GM19023 (cell line): ENCODE data around the gene EFCAB11.
A peak's percentile ranks its signal among the peaks of the same experiment; 100 is the strongest.

Source experiments
- ATAC-seq: cut with Tn5 transposase; IDR thresholded peaks from one replicate; pipeline ENCODE4 v1.9.1; 2021; ENCODE audit warnings: mild to moderate bottlenecking, moderate library complexity; ENCODE audit not compliant: unreplicated experiment

Gene EFCAB11

DNA sequence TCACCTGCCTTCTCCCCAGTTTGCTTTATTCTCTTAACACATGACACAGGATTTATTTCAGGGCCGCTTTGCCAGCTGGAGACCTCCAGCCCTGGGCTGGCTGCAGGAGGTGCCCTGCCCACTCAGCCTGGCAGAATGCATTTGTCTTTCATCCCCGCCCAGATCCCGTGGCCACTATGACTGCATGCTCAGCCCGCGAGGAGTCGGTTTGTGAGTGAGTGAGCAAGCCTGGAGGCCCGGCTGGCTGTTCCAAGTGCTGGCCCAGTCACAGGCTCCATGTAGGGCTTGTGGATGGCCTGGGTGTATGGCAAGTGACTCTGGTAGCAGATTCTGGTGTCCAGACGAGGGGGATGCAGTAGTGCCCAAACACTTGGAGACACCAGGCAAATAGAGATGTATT, 3.3 kb upstream of the EFCAB11 start:
- ATAC-seq: no peak

DNA sequence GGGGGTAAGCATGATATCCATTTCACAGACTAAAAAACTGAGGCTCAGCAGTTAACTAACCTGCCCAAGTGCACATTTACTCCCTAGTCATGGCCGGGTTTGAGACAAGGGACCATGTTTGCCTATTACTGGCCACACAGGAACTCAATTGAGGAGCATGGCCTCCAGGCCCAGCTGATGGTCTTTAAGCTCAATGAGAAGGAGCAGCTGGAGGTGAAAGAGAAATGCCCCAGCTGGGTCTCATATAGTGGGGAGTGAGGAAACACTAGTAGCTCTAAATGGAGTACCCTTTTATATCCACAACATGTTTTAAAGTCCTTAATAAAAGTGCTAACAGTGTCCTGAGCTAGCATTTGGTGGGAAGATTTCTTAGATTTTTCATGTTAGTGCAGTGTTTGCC, 2.8 kb upstream of the EFCAB11 start:
- ATAC-seq: no peak

DNA sequence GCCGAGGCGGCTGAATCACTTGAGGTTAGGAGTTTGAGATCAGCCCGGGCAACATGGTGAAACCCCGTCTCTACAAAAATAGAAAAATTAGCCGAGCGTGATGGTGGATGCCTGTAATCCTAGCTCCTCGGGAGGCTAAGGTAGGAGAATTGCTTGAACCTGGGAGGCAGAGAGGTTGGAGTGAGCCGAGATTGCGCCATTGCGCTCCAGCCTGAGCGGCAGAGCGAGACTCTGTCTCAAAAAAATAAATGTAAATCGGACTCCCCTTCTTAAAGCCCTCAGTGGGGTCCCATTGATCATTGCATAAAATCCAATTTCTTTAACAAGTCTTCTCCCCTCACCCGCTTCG, 2.1 kb upstream of the EFCAB11 start:
- ATAC-seq: no peak

DNA sequence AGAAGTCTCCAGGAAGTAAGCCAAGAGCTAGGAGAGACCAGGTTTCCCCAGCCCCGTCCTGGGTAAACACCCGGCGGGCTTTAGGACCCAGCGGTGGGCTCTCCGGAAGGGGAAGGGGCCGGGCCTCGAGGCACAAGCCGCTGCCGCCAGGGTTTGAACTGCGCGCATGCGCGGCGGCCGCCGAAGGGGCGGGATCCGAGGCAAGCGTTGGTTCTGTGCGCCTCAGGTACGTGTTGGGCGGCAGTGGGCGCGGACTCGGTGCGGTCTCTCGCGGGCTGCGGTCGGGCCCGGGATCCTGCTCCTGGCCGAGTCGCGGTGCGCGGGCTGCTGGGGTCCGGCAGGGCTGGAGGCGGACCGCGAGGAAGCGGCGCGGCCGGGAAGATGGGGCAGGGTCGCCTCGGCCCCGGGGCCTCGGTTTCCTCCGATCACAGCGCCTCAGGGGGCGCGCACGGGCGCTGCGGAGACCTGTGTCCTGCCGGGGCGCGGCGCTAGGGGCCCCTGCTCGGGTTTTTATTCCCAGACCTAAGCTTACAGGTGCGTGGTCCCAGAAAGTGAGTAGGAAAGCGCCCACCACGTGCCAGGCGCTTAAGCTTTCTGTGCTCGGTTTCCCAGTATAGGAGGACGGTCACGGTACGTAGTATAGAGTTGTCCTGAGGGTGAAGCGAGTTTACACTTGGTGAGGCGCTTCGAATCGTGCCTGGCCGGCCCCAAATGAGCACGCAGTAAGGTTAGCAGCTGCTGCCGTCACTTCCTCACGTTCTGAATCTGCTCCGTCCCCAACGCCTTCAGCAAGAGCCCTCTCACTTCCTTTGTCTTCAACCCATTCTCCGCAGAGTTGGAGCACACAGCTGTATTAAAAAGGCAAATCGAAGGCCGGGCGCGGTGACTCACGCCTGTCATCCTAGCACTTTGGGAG, 1.5 kb upstream of the EFCAB11 start, which contains the start of gene TDP1:
Gene TDP1 (plus strand): TSS at position 183 of the 916 bp plus-strand sequence. CDS start 7,188 bp downstream, outside the sequence.
- peak; percentile 60 for ATAC-seq

DNA sequence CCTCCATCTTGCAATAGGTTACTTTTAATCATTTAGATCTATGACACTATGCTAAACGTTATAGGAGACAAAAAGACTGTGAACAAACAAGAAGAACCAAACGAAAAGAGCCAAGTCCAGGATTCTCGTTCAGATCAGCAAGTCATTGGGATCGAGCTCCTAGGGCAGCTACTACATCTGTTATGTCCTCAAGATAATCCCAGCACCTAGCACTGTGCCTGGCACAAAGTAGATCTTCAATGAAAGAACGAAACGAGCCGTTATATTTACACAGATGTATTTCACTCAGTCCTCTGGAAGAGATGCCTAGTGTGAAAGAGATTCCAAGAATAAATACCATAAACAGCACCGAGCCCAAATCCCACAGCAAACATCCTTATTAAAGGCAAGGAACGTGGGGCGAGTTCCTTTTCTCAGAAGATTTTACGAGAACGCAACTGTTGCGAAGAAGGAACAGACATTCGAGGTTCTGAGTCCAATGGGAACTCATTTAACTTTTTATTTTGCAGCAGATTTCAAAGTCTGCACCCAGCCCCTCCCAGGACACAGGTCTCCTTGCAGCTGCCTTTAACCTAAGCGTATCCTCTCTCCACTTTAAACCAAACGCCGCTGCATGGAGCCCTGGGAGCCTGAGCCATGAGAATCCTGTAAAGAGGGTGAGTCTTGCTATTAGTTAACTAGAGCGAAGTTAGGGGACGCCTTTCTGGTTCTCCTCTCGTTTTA, 653 bp upstream of the EFCAB11 start:
- ATAC-seq: peak; percentile 15

DNA sequence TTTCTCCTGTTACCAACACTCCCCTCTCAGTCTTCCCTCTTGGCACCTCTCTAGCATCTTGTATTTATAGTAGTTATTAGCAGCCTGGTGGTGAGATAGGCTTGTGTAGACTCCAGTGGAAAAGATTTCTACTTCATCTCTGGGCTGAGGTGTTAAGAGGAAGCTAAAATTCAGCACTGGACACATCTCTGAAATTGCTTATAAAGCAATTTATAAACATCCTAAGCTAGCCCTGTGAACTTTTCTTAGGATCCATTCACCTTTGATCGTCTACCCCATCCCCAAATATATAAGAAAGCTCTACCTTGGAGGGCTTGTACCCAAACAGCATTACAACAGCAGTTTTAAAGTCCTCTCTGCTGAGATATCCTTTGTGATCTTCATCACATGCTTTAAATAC, 928 bp downstream of the EFCAB11 start:
- ATAC-seq: no peak

DNA sequence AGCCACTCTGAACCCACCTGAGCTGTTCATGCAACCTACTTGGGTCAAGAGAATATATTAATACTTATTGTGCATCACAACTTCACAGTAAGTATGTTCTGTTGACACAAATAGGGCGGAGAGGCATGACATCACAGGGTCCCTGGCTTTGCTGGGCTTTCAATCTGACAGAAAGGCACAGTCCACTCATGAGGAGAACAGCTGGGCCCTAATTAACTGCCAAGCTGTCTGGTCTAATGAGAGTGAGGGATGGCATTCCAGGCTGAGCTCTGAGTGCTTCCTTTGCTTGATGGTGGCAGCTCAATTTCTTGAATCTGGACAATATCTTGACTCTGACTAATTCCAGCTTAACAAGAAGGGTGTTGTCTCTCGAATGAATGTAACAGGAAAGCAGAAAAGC, 2.0 kb downstream of the EFCAB11 start:
- ATAC-seq: no peak

DNA sequence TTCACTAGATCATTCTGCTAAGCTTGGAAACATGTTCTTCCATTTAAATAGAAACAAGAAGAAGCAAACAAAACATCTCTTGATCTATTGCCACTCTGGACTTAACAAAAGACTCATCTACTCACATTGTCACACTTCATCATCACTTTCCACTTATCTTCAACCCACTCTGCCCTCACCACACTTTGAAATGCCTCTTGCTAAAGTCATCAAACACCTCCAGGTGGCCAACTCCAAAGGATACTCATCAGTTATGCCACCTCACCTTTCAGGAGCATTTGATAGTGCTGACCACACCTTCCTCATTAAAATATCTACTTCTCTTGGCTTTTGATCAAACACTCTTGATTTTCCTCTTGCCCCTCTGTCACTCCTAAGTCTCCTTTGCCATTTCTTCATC, 7.2 kb downstream of the EFCAB11 start:
- no peak for ATAC-seq

DNA sequence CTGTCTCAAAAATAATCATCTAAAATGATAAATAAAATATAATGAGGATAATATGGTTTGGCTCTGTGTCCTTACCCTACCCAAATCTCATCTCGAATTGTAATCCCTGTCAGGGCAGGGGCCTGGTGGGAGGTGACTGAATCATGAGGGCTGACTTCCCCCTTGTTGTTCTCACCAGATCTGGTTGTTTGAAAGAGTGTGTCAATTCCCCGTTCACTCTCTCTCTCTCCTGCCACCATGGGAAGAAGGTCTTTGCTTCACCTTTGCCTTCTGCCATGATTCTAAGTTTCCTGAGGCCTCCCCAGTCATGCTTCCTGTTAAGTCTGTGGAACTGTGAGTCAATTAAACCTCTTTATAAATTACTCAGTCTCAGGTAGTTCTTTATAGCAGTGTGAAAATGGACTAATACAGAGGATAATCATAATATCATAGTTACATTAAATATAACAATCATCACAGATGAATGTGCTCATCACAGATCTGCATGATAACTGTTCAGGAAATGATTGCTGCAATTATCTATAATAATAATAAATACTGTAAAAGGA, 12.6 kb downstream of the EFCAB11 start:
- no peak for ATAC-seq

DNA sequence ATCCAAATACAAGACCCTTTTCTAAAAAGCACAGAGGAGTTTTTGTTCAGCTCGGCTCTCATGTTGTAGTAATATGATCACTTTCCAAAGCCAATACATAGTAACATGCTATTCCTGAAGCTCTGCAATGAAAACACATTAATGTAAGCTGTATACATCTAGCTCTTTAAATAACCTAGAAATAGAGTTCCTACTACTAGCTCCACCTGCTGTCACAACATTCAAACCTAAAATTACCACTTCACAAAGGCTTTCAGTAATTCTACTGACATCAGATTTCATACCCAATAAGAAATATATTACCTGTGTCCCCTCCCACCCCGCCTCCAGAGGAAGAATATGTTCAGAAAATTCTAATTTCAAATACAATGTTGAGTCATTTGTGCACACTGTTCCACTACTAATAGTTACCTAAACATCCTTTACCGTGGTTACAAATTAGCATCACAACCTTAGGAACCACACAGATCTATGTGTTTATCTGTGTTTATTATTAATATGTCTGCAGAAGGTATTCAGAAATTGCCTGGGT, 17.8 kb downstream of the EFCAB11 start:
- ATAC-seq: no peak

DNA sequence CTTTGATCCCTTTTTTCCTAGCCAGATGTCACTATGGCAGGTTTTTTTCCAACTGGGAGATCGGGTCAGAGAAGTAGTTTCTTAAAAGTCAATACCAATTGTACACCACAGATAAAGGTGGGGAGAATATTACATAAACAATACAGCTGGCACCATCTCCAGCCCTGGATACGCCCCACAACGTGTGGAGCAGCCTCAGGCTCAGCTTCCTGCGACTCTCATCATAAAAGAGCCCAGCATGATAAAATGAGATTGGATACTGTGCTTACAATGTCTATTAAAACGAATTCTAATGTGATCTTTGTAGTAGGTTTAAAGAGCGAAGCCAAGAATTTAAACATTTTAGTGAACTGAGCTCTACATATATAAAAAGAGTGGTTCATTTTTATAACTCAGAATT, 21.5 kb downstream of the EFCAB11 start:
- ATAC-seq: no peak

DNA sequence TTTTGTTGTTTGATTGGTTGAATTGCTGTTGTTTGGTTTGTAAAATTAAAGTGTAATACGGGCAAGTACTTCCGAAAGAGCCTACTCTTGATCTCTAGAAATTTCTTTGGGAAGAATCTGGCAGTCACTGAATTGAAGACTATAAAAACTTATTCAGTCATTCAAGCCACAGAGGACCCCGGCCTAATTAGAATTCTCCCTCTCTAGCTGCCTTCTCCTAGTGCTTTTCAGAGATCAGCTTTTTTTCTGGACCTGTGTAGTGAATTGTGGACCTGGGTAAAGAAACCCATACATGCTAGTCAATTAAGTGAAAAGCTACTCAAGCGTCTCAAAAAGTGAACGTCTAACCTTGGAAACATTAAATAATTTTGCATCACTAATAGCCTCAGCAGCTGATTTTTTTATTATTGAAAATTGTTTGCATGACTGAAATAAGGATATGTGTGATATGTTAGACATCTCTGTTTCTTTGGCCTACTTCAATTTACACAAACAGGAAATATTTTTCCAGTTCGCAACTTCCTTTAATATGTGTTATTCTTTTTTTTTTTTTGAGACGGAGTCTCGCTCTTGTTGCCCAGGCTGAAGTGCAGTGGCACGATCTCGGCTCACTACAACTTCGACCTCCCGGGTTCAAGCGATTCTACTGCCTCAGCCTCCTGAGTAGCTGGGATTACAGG, 27.2 kb downstream of the EFCAB11 start:
- ATAC-seq: no peak

DNA sequence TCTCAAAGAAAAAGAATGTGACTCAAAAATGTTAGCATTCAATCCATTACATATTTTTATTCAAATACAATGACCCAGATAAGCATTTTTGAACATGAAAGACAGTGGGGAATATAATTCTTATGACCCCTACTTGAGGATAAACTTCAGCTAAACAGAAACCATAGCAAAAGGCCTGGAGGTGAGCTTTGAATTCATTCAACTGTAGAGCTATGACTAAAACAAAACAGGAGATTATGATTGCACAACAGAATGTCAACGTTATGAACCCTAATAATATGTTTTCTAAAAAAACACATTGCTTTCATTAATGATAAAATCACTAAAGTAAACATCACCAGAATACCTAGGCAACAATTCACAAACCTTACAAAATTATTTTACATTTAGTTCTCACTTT, 27.8 kb downstream of the EFCAB11 start:
- no peak for ATAC-seq

DNA sequence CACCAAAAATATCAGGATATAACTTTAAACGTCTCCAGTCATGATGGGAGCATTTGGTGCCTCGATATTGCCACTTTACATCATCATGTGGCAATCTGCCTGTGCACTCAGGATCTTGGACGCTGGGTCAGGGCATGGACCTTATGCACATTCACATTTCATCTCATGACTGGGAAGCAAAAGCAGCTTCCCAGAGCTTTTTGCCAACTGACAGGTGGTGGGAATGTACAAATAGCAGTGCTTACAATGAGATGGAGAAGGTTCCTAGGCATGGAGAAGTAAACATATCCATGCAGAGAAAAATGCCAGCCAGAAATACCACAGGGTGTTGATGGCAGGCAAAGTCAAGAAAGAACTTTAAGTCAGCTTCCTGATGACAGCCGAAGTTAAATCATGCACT, 30.3 kb downstream of the EFCAB11 start:
- no peak for ATAC-seq

DNA sequence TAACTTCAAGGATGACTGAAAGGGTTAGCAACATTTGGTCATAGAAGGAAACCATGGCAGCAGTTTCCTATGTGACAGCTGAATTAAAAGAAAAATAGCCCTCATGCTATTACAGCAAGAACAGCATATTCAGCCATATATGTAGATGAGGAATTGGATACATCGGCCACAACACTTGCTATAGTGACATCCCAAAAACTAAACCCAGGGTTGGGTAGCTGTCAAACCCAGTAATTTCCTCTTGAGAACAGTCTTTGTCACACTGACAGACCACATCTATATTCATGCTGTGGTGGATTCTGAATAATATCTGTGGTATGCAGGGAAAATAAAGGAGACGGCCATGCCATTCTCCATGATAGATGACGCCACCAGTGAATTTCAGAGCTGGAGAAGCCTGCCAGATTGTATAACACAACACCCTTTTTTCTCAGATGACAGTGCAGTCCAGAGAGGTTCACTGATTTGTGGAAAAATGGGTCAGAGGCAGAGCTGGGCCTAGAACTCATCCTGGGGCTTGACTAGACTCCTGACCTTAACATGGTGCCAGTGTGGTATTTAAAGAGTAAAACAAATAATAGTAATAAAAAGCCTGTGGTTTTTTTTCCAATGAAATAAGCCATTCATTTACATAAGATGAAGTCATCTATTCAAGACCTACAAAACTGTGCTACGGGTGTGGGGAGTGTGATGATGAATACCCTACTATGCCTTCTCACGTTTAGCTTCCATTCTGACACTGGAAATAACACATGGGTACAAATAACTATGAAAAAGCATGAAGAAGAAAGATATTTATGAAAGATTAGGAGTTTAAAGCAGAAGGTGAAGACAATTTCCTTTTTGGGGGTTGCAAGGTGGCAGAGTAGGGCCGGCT, 32.3 kb downstream of the EFCAB11 start:
- ATAC-seq: no peak

DNA sequence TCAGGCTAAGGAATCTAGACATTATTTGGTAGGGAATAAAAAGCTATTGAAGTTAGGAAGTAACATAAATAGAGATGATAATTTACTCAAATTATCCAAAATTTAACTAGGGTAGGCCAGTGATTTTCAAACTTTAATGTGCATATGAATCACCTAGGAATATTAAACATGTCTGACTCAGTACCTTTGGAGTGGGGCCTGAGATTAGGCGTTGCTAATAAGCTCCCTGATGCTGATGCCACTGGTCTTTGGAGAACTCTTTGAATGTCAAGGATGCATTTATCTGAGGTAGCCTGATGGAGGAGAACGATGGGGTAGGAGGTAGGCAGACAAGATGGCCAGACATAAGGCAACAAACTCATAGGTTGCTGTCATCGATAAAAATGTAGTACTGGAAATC, 33.2 kb downstream of the EFCAB11 start:
- no peak for ATAC-seq

DNA sequence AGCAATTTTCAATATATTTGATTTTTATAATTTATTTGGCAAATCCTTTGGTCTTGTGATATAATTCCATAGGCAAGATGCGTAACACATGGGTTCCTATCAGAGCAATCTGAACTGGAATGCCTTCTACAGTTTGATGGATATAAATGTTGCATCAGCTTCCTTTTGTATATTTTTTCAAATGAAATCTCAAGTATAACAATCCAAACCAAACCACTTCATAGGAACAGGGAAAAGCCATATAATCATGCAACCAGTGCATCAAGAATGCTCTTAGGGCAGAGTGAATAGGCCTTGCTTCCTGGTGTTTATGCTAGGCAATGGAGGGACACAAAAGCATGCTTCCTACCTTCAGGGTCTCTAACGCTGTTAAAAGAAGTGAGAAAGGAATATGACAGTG, 34.5 kb downstream of the EFCAB11 start:
- no peak for ATAC-seq

DNA sequence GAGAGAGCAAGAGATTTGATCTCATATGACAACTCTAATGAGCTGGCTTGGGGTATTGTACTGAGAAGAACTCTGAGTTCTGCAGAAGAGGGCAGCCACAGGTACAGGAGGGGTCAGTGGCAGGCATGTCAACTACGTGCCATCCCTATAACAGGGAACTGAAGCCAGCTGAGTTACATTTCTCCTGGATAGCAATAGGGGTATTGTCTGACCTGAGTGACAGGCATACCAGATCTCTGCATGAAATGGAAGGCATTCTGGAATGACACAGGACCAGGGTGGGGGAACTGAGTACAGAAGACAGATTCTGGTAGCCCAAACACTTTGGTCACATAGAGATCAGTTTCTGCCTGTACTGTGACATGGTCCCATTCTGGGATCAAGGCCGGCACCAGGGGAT, 35.8 kb downstream of the EFCAB11 start:
- ATAC-seq: no peak

DNA sequence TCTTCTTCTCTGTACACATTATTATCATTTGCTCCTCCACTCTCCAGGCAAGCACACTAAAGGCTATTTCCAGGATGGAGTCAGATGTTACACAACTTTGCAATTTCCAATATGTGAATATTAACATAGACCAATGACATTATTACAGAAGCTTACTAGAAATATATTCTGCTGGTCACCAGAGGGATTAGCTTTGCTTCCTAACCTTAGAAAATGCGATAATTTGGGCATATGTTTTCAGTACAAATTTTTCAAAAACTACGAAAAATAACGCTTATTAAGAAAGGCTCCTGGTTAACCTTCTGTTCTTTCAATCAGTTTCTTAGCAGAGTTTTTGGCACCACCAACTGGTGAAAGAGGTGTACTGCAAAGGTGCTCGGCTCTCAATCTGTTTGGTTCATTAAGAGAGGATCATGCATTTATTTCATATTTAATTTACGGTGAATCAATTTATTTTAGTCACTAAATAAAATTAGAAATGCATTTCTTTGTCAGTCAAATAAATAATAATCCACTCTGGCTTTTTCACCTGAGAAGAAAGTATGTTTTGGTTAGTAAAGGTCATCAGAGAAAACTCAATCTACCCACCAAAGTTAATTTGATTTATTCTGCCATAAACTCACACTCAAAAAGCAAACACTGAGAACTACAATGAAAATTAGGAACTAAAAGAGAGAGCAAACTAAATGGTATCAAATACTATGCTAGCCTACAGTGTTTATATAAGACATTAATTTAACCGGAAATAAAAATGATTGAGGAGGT, 39.2 kb downstream of the EFCAB11 start:
- ATAC-seq: no peak
